GM21390 (cell line): ENCODE data around the gene TRAF7.
"Not testable (repeated sequence)": the region's sequence is repeated elsewhere in the genome, so short reads cannot be mapped to it uniquely, and the experiment has no call there.

Experiments used
- ATAC-seq: cut with Tn5 transposase; IDR thresholded peaks from one replicate; pipeline ENCODE4 v1.9.1; 2021; ENCODE audit not compliant: unreplicated experiment

TRAF7 gene

GRCh38 chr16:2155091-2155950 lies at the start of gene TRAF7:
TRAF7 (plus strand) TSS chr16:2155782; CDS start chr16:2163921, 8,139 bp downstream.
- peak; percentile 85 for ATAC-seq

DNA sequence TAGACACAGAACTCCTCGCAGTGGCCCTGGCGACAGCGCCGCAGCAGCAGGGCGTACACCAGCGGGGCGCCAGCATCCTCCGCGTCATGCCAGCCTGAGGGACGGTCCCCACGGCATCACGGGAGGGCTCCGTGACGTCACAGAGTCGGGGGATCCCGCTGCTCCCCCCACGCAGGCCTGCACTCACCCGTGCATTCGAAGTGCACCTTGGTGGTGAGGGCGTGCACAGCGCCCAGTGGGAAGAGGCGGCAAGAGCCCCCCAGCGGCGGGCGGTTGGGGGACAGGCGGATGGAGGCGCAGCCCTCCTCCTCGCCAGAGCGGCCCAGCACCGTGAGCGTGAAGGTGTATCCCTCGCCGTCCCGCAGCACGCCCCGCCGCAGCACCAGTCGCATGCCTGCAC lies 49.4 kb upstream of the TRAF7 start:
- ATAC-seq = not testable (repeated sequence)

GRCh38 chr16:2107121-2107790 lies 48.3 kb upstream of the TRAF7 start:
- not testable (repeated sequence) for ATAC-seq

GRCh38 chr16:2107791-2108125 lies 47.8 kb upstream of the TRAF7 start:
- ATAC-seq = not testable (repeated sequence)

DNA sequence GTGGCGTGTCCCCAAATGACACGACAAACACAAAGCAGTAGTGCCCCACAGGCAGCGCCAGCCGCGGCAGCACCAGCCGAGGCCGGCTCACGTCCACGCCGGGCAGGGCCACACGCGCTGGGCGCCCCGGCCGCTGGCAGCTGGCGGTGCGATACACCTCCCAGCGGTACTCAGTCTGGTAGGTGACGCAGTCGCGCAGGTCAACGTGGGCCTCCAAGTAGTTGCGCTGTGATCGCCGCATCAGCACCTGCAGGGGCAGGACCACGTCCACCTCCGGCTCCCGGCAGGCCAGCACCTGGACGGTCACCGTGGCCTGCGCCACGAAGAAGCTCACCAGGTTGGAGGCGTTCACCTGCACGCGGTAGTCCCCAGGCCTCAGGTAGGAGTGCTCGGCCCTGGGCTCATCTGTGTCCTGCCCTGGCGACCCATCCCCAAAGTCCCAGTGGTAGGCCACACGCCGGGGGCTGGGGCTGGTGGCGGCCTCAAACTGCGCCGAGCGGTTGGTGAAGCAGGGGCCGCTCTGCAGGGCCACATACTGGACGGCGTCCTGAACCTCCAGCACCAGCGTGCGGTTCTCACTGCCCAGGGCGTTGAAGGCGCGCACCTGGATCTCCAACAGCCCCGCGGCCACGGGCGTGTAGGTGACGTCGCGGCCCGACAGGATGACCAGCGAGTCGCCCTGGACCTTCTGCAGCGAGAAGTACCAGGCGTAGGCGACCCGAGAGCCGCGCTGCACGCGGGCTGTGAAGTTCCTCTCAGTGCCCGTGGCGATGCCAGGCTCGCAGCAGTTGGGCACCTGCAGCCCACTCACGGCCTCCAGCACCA lies 46.9 kb upstream of the TRAF7 start:
- not testable (repeated sequence) for ATAC-seq

- not testable (repeated sequence) for ATAC-seq
These were observed 46.4 kb upstream of the TRAF7 start for GRCh38 chr16:2109271-2109580.

GRCh38 chr16:2109872-2110271 lies 45.7 kb upstream of the TRAF7 start:
- ATAC-seq = not testable (repeated sequence)

GRCh38 chr16:2110332-2111008 lies 45.1 kb upstream of the TRAF7 start:
- not testable (repeated sequence) for ATAC-seq

DNA sequence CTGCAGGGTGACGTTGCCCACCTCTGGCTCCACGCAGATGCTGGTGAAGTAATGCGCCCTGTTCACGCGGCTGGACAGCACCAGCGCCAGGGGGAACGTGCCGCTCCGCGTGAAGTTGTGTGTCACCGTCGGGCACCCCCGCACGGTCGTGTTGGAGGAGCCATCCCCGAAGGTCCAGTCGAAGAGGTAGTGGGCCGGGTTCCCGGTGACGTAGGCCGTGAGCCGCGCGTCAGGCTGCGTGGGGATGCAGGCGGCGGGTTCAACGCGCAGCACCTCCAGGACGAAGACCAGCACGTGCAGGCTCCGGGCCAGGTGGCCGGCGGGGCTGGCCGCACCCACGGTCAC lies 44.6 kb upstream of the TRAF7 start:
- ATAC-seq = not testable (repeated sequence)

DNA sequence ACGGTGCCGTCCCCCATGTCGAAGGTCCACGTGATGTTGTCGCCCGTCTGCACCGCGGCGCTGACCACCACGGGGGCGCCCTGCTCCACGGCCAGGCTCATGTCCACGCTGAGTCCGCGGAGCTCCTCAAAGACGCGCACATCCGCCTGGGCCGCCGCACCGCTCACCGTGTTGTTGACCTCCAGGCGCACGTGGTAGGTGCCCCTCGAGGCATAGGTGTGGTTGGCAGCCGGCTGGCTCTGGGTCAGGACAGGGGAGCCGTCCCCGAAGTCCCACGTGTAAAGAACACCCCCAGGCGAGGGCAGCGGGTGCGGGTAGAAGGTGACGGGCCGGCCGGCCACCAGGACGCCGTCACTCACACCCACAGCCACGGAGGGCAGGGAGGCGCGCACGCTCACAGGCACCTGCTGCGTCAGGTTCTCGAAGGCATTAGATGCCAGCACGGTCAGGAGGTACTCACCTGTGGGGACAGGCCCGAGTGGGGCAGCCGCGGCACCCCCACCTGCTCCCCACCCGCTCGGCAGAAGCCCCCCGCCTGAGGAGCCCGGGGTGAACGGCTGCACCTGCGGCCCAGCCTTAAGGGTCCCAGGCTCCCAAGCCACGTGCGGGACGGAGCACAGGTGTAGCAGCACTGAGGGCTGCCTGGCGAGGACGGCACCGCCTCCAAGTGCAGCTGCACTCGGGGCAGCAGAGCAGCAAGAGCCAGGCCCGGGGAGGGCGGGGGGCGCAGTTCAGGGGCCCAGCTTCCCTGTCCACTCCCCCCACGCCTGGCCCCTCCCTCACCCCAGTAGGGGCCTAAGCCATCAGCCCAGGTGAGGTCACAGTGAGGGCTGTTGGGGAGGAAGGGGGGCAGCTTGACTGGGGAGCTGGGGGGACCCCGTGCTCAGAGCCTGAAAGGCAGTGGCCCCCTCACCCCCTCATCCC lies 43.9 kb upstream of the TRAF7 start:
- ATAC-seq = not testable (repeated sequence)

GRCh38 chr16:2112539-2113106 lies 43.0 kb upstream of the TRAF7 start:
- not testable (repeated sequence) for ATAC-seq

DNA sequence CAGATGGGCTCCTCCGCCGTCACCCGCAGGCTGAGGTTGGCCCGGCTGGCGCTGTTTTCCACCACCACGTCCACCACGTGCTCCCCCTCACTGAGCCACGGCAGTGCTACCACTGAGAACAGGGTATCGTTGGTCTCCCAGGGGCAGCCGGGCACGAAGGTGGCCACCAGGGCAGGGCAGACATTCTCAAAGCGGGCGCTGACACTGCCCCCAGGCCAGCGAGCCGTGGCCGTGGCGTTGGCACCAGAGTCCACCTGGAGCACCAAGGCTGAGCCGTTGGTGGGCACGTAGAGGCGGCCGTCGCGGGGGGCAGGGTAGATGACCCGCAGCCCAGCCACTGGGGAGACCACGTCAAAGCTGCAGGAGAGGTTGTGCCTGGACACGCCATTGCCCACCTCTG lies 41.4 kb upstream of the TRAF7 start:
- ATAC-seq = not testable (repeated sequence)

DNA sequence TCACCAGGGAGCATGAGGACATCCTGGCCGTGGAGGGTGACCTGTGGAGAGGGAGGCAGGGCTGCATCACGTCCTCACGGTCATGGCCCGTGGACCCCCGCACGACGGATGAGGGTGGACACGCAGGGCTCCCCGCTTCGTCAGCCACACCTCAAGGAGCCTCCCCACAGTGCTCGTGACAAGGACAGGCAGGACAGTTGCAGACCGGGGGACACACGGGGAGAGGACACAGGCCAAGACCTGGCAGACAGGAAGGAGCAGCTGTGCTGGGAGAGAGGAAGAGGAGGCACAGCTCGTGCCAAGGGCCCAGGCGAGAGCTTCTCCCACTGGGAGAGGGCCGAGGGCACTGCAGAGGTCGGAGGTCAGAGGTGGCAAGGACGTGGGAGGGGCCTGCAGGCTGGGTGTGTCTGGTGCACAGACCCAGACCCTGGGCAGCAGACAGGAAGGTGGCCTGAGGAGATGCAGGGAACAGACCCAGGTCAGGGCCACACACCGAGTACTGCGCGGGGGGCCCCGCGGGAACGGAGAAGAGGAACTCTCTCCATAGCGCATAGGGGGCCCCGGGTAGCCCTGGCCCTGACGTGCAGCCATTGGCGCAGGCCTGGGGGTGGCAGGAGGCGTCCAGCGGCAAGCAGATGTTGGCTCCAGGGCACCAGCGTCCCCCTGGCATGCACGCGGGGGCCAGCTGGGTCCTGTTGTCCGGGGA lies 40.5 kb upstream of the TRAF7 start:
- not testable (repeated sequence) for ATAC-seq

- ATAC-seq = no peak
These were observed 40.0 kb upstream of the TRAF7 start for GRCh38 chr16:2115591-2115973.

- ATAC-seq = not testable (repeated sequence)
These were observed 39.2 kb upstream of the TRAF7 start for GRCh38 chr16:2116428-2116827.

DNA sequence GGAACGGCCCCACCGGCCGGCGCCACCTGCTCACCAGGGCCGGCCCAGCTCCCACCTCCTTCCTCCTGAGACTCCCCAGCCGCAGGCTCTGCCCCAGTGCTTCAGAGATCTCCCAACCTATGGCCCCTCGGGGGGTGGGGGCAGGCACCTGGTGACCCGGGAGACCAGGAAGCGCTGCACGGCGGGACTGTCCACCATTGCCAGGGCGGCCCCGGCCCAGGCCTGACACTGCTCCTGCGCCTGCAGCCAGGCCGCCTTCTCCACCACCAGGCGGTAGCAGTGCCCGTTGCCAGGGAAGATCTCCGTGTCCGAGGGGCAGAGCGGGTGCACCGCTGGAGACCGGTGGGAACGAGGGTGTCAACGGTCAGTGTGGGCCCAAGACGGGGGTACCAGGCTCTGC lies 38.2 kb upstream of the TRAF7 start:
- not testable (repeated sequence) for ATAC-seq

GRCh38 chr16:2117960-2118722 lies 37.4 kb upstream of the TRAF7 start:
- ATAC-seq = not testable (repeated sequence)

GRCh38 chr16:2121325-2121724 lies 34.3 kb upstream of the TRAF7 start:
- ATAC-seq = not testable (repeated sequence)
